GM04504 (cell line): ENCODE data around the gene SELENOK.

Experiments used
- DNase-seq: peaks from one replicate; pipeline ENCODE4 v3.0.0-alpha.2; 2012; ENCODE audit warnings: low read depth

The SELENOK gene

DNA sequence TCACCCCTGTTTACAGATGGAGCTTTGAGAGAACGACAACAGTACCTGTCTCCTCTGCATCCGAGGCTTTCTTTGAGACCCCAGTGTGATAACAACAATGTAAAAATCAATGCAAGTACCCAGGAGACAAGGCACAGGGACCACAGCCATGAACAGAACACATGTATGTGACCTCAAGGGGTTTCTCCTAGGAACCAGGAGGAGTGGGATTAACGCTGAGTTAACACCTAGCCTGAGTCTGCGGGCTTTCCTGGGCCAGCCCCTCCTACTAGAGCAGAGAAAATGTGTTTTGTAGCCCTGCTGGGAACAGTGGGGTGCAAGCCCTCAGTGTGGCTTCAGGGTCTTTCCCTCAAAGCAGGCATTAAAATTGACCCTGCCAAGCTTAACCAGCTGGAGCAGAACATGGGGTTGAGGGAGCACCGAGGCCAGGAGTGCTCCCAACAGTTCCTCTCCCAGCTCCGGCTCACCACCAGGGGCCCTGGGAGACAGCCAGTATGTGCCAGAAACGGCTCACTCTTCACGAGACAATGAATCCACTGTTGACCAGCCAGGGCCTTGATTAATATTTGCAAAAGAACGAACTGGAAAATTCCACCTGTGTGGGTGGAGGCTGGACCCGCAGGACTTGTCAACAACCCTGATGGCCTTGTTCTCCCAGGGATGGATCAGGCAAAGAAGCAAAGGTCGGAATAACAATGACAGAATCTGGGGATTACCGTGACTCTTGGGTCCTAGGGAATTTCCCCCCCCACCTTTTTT is 49.0 kb downstream of the SELENOK start:
- DNase-seq = no peak

DNA sequence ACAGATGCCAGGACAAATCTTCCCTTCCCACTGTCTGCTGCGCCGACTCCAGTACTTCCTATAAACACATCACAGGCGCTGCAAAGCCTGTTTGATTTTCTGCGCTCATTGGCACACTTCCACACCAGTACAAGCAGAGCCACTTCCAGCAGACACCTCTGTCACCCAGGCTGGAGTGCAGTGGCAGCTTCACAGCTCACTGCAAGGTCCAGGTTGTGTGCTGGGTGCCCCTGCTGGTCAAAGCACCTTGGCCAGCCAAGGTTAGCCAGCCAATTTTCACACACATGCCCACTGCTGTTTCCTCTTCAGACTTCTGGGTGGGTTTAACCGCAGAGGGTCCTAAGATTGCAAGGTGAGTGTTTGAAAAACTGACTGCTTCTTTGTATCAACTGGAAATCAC is 50.4 kb downstream of the SELENOK start:
- DNase-seq = no peak

DNA sequence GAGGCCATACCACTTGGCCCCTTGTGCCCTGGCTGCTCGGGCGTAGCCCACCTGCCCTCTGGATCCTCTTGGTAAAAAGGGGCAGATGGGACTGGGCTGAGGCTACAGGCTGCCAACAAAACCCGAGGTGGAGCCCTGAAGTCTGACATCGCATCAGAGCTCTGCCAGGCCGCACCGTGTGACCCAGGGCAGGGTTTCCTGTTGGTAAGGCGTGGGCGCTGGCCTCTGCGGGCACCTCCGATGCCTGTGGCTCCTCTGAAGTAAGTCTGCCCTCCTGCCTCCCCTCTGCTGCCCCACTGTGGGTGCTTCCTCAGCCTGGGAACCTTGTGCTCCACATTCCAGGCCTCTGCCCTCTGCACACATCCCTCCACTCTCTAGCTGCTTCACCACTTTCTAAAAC is 54.3 kb downstream of the SELENOK start:
- DNase-seq = no peak

DNA sequence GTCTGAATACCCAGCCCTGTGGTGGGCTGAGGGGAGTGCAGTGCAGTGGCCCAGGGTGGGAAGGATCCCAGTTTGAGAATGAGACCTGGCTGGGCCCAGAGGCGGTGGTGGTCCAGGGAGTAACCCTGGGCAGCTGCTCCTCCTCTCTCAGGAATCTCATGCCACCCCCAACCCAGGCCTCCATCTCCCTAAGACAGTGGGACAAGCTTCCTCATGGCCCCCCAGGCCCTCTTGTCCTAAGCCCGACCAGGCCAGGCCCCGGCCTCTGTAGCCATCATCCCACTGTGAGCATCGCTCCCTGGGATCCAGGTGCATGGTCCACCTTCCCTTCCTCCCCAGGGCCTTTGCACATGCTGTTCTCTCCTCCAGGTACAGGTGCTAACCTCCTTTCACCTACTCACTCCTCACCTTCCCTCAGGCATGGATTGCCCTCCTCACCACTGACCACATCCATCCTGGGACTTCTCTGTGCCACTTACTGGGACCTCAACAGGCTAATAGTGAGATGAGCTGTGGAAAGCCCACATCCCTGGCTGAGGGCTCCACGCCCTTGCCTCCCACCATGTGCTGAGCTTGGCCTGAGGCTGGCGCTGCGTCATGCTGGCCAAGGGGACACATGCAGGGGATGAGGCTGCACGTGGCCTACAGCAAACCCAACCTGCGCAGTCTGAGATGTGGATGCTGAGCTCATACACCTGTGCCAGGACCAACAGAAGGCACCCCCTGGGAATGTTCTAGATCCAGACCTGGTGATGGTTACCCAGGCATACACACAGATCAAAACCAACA is 55.4 kb downstream of the SELENOK start:
- no peak for DNase-seq

DNA sequence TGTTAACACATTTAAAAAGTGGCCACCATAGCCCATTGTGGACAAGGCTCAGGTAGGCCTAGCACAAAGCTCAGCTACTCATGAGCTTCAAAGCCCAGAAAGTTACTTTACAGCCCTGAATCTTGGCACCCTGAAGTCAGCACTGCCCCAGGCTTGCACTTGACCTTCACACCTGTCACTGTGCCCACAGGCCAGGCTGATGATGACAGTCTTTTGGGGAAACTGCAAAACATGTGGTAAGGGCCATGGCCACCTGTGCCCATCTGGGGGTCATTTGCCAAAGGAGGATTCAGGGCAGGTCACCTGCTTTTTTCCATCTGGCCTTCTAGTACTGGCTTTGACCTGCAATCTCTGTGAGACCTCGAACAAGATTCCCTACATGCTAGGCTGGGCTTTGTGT is 56.4 kb downstream of the SELENOK start:
- DNase-seq = no peak

DNA sequence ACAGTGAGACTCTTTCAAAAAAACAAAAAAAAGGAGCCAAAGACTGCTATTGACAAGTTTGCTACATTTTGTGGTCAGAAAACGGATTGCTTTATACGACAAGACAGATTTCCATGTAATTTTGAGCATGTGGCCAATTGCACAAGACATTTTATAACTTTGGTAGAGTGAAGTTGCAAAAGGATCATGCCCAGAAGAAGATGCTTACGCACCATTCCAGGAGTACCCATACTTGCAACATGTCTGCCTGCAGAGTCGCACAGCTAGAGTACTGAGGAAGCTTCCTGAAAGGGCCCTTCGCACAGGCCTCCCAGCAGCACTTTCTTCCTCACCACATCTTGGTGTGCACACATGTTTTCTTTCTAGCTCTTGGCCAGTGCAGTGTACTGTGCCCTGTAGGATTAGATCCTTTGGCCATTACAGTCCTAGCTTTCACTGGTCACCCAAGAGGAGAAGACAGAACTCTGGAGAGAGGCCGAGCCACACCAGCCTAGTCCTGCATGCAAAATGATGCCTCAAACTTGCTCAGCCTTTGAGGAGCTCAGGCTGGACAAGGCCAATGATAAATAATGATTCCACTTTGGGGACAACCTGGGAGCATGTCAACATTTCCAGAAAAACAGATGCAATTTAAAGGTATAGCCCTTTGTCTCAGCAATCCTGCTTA is 57.1 kb downstream of the SELENOK start:
- no peak for DNase-seq
